Upper lobe of right lung (tissue), 1 donor: ENCODE data around the gene PAX5. TPM values are rescaled to one million over a fixed set of nuclear protein-coding genes. Genes with fewer than 3 reads are reported as not detected.
A peak's percentile ranks its signal among the peaks of the same experiment; 100 is the strongest.

Experiments used
- ATAC-seq: fragments of 200-7000 bp; cut with Tn5 transposase; one replicate; pipeline ENCODE4 v1.9.1; 2020; ENCODE audit warnings: mild to moderate bottlenecking, moderate library complexity
- DNase-seq: peaks from one replicate; pipeline ENCODE4 v3.0.0-alpha.2; 2020
- H3K27ac ChIP-seq: fragments of 200-600 bp; one replicate; pipeline ENCODE4 v1.8.0; 2022
- H3K27me3 ChIP-seq: fragments of 200-600 bp; one replicate; pipeline ENCODE4 v1.8.0; 2022; ENCODE audit warnings: mild to moderate bottlenecking
- H3K36me3 ChIP-seq: fragments of 200-600 bp; one replicate; pipeline ENCODE4 v1.8.0; 2022
- H3K4me1 ChIP-seq: fragments of 200-600 bp; one replicate; pipeline ENCODE4 v1.8.0; 2022
- H3K4me3 ChIP-seq: fragments of 200-600 bp; one replicate; pipeline ENCODE4 v1.8.0; 2022; ENCODE audit warnings: mild to moderate bottlenecking
- H3K9me3 ChIP-seq: fragments of 200-600 bp; one replicate; pipeline ENCODE4 v1.8.0; 2022
- CTCF ChIP-seq: fragments of 200-600 bp; IDR thresholded peaks from one replicate; pipeline ENCODE4 v1.8.0; 2022; ENCODE audit warnings: antibody characterized with exemption
- intact Hi-C: fragments of 100-400 bp; cut with DNase I; formaldehyde crosslinking; loops from one replicate; pipeline ENCODE4 v1.11.0; 2022
- total RNA-seq: library from RNA; stranded (reverse); fragmentation: NEBNext Ultra II Directional; extraction: Animal tissue kit (Norgen Biotek cat#: 25700); gene quantifications from one replicate; pipeline ENCODE4 v1.2.1, GENCODE V29; 2021
- donor health status: DM: no; HTN: yes; CAD: no; lungs with severe emphysema.

The PAX5 gene
- total RNA-seq, 1 donor from 2014 or later = 0.23 TPM

- peaks cover 40% of the 10 kb centered on the region for H3K27me3 ChIP-seq
- DNase-seq = peak; percentile 18
- no peaks in the 10 kb centered on the region for H3K36me3 ChIP-seq
These were observed 42.4 kb downstream of the PAX5 start for GRCh38 chr9:36991516-36992134.

GRCh38 chr9:36988848-36989247 is 45.2 kb downstream of the PAX5 start:
- DNase-seq (peak; percentile 6), ATAC-seq (no peak)
- TF ChIP-seq CTCF = no peak
- Histone ChIP-seq H3K27me3 (peaks cover 63% of the 10 kb centered on the region), H3K9me3 (no peaks in the 10 kb centered on the region), H3K4me1 (no peaks in the 10 kb centered on the region), H3K36me3 (no peaks in the 10 kb centered on the region), H3K4me3 (no peak overlapping the region), H3K27ac (no peak overlapping the region)
- intact Hi-C loops = no loop called here

More at GRCh38 chr9:36991516-36992134, 42.4 kb downstream of the PAX5 start:
- Histone ChIP-seq H3K9me3 (no peaks in the 10 kb centered on the region), H3K27ac (no peak overlapping the region), H3K4me3 (no peak overlapping the region), H3K4me1 (no peaks in the 10 kb centered on the region)
- peak; percentile 24 for TF ChIP-seq CTCF
- intact Hi-C loops = no loop called here
- peak; percentile 20 for ATAC-seq

- DNase-seq = peak; percentile 26
- intact Hi-C loops = no loop called here
- ATAC-seq = no peak
- no peaks in the 10 kb centered on the region for H3K36me3 ChIP-seq
- TF ChIP-seq CTCF = no peak
- no peak overlapping the region for H3K4me3 ChIP-seq
- H3K9me3 ChIP-seq = no peaks in the 10 kb centered on the region
- peaks cover 71% of the 10 kb centered on the region for H3K27me3 ChIP-seq
- H3K4me1 ChIP-seq = no peaks in the 10 kb centered on the region
- H3K27ac ChIP-seq = no peak overlapping the region
These were observed 46.2 kb downstream of the PAX5 start for GRCh38 chr9:36987891-36988290.

GRCh38 chr9:36987409-36987808 is 46.7 kb downstream of the PAX5 start:
- TF ChIP-seq CTCF = no peak
- no peaks in the 10 kb centered on the region for H3K36me3 ChIP-seq
- peaks cover 71% of the 10 kb centered on the region for H3K27me3 ChIP-seq
- H3K27ac ChIP-seq = no peak overlapping the region
- H3K4me1 ChIP-seq = no peaks in the 10 kb centered on the region
- intact Hi-C loops = no loop called here
- ATAC-seq (no peak), DNase-seq (peak; percentile 43)
- H3K9me3 ChIP-seq = no peaks in the 10 kb centered on the region
- H3K4me3 ChIP-seq = no peak overlapping the region

- H3K9me3 ChIP-seq = no peaks in the 10 kb centered on the region
- peaks cover 74% of the 10 kb centered on the region for H3K27me3 ChIP-seq
- no peak for TF ChIP-seq CTCF
- H3K4me1 ChIP-seq = no peaks in the 10 kb centered on the region
- H3K4me3 ChIP-seq = no peak overlapping the region
- H3K36me3 ChIP-seq = no peaks in the 10 kb centered on the region
- no peak for ATAC-seq
- H3K27ac ChIP-seq = no peak overlapping the region
- peak; percentile 56 for DNase-seq
- intact Hi-C loops = no loop called here
These were observed 47.3 kb downstream of the PAX5 start for GRCh38 chr9:36986468-36987408.
